SU-DHL-6 (cell line): ENCODE results near the gene RSPO1.

Source experiments
- H2AFZ ChIP-seq: fragments of 200-600 bp; sonication (generic); 2 replicates; pipeline ENCODE4 v1.6.1; 2014; ENCODE audit warnings: low read depth, mild to moderate bottlenecking, moderate library complexity, mixed read lengths, antibody characterized with exemption, low read length; ENCODE audit not compliant: severe bottlenecking
- H3F3A ChIP-seq: fragments of 200-600 bp; shearing (Covaris generic); 2 replicates; pipeline ENCODE4 v1.6.0; 2016; ENCODE audit warnings: antibody characterized with exemption, mild to moderate bottlenecking; ENCODE audit not compliant: insufficient read depth
- H3K27ac ChIP-seq: fragments of 200-600 bp; sonication (generic); 2 replicates; pipeline ENCODE4 v1.5.1; 2016; ENCODE audit warnings: low read depth, mild to moderate bottlenecking, low read length, moderate library complexity, mixed read lengths
- H3K27me3 ChIP-seq: fragments of 200-600 bp; sonication (generic), shearing (Covaris generic); 2 replicates; pipeline ENCODE4 v1.6.0; 2014; ENCODE audit warnings: mild to moderate bottlenecking, low read length
- H3K36me3 ChIP-seq: fragments of 200-600 bp; sonication (generic); 2 replicates; pipeline ENCODE4 v1.6.1; 2014; ENCODE audit warnings: mild to moderate bottlenecking, low read length, mixed read lengths
- H3K4me2 ChIP-seq: fragments of 300-600, 200-600 bp; shearing (Covaris generic), sonication (generic); 2 replicates; pipeline ENCODE4 v1.6.0; 2014; ENCODE audit warnings: low read length, low read depth, mild to moderate bottlenecking; ENCODE audit not compliant: poor library complexity, severe bottlenecking
- H3K4me3 ChIP-seq: fragments of 200-600 bp; sonication (generic); 2 replicates; pipeline ENCODE4 v1.5.1; 2014; ENCODE audit warnings: antibody characterized with exemption, low read length, mild to moderate bottlenecking, mixed read lengths; ENCODE audit not compliant: insufficient read depth, poor library complexity, severe bottlenecking
- H3K79me2 ChIP-seq: fragments of 200-600 bp; sonication (generic); 2 replicates; pipeline ENCODE4 v1.6.1; 2014; ENCODE audit warnings: mild to moderate bottlenecking, low read length, moderate library complexity; ENCODE audit not compliant: insufficient read depth
- H3K9ac ChIP-seq: fragments of 200-600 bp; sonication (generic); 2 replicates; pipeline ENCODE4 v1.7.0; 2014; ENCODE audit warnings: mild to moderate bottlenecking, low read length
- H3K9me2 ChIP-seq: fragments of 200-600 bp; sonication (generic); replicated peaks from 2 replicates; pipeline ENCODE4 v1.6.1; 2014; ENCODE audit warnings: low read length; ENCODE audit not compliant: insufficient read depth
- H3K9me3 ChIP-seq: fragments of 200-600 bp; sonication (generic); 2 replicates; pipeline ENCODE4 v1.6.1; 2014; ENCODE audit warnings: low read length, mixed read lengths; ENCODE audit not compliant: insufficient read depth
- H4K20me1 ChIP-seq: fragments of 200-600 bp; sonication (generic); 2 replicates; pipeline ENCODE4 v1.6.1; 2014; ENCODE audit warnings: low read depth, mild to moderate bottlenecking, antibody characterized with exemption, low read length, moderate library complexity, mixed read lengths
- CTCF ChIP-seq: fragments of 200-600 bp; sonication (generic); IDR thresholded peaks from one replicate; pipeline ENCODE4 v1.5.1; 2017; ENCODE audit warnings: antibody characterized with exemption, mild to moderate bottlenecking, low read length, moderate library complexity; ENCODE audit not compliant: insufficient read depth, poor library complexity, severe bottlenecking
- EZH2phosphoT487 ChIP-seq: fragments of 200-600 bp; sonication (generic), shearing (Covaris generic); conservative IDR thresholded peaks from 2 replicates; pipeline ENCODE4 v1.6.1; 2018; ENCODE audit warnings: mild to moderate bottlenecking, antibody characterized with exemption, low read length, moderate library complexity, mixed read lengths

Gene RSPO1

GRCh38 chr1:37622131-37622530 is 12.6 kb downstream of the RSPO1 start:
- H3K9me3 ChIP-seq: no peaks in the 10 kb centered on the region
- no peaks in the 10 kb centered on the region for H3K79me2 ChIP-seq
- H3K27ac ChIP-seq: no peak overlapping the region
- H2AFZ ChIP-seq: no peak overlapping the region
- no peak overlapping the region for H3K9ac ChIP-seq
- H3K9me2 ChIP-seq: no peaks in the 10 kb centered on the region
- H3F3A ChIP-seq: no peaks in the 10 kb centered on the region
- no peaks in the 10 kb centered on the region for H3K36me3 ChIP-seq
- H4K20me1 ChIP-seq: no peaks in the 10 kb centered on the region
- H3K4me3 ChIP-seq: no peak overlapping the region
- H3K27me3 ChIP-seq: no peaks in the 10 kb centered on the region
- H3K4me2 ChIP-seq: no peak overlapping the region
- TF ChIP-seq EZH2phosphoT487: no peak
- TF ChIP-seq CTCF: no peak

- H3K79me2 ChIP-seq: no peaks in the 10 kb centered on the region
- TF ChIP-seq CTCF (no peak), EZH2phosphoT487 (no peak)
- no peaks in the 10 kb centered on the region for H3K27me3 ChIP-seq
Measured at GRCh38 chr1:37621326-37621870, 13.3 kb downstream of the RSPO1 start.

GRCh38 chr1:37620707-37621106 is 14.0 kb downstream of the RSPO1 start:
- Histone ChIP-seq H3K9me3 (no peaks in the 10 kb centered on the region), H4K20me1 (no peaks in the 10 kb centered on the region), H3K9ac (no peak overlapping the region), H3K27ac (no peak overlapping the region), H3K27me3 (no peaks in the 10 kb centered on the region), H3K79me2 (no peaks in the 10 kb centered on the region), H3K4me3 (no peak overlapping the region), H3K36me3 (no peaks in the 10 kb centered on the region), H3F3A (no peaks in the 10 kb centered on the region), H3K4me2 (no peak overlapping the region), H3K9me2 (no peaks in the 10 kb centered on the region), H2AFZ (no peak overlapping the region)
- TF ChIP-seq CTCF: no peak
- no peak for TF ChIP-seq EZH2phosphoT487

More at GRCh38 chr1:37621326-37621870, 13.3 kb downstream of the RSPO1 start:
- no peak overlapping the region for H2AFZ ChIP-seq
- no peaks in the 10 kb centered on the region for H4K20me1 ChIP-seq
- no peaks in the 10 kb centered on the region for H3K36me3 ChIP-seq
- no peaks in the 10 kb centered on the region for H3K9me3 ChIP-seq
- no peak overlapping the region for H3K4me2 ChIP-seq
- no peaks in the 10 kb centered on the region for H3F3A ChIP-seq
- no peaks in the 10 kb centered on the region for H3K9me2 ChIP-seq
- H3K9ac ChIP-seq: no peak overlapping the region
- no peak overlapping the region for H3K27ac ChIP-seq
- H3K4me3 ChIP-seq: no peak overlapping the region
